Measurements from ENCODE around the gene LRCH4. TPM values are rescaled to one million over a fixed set of nuclear protein-coding genes. Genes with fewer than 3 reads are reported as not detected.

Gene LRCH4
- total and polyA plus RNA-seq, 2 donors (not counting 1 experiment from before 2014, with no cell fraction given), result 288 to 289 TPM

DNA sequence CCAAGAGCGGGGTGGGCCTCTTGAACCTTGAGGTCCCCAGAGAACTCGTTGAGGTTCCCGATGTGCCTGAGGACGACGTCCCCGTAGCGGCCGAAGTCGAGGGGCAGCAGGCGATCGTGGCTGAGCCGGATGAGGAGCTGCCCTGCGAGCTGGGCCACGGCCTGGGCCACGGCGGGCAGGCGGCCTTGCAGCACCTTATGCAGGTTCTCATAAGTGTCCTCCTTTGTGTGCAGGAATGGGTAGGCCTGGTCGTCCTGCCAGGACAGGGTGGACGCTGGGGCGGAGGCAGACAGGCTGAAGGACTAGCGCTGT lies 41.3 kb upstream of the LRCH4 start:
- Histone ChIP-seq H3K4me1 (ENCODE audit: control insufficient read depth in 2 of 2, insufficient read depth in 2 of 2, low read length in 2 of 2) (peaks cover 12 to 13% of the 10 kb centered on the region in 2 donors), H3K9me3 (ENCODE audit: control extremely low read depth in 1 of 3, control insufficient read depth in 2 of 3, insufficient read depth in 1 of 3, low read length in 2 of 3) (no peaks in the 10 kb centered on the region), H3K79me2 (ENCODE audit: control insufficient read depth, insufficient read depth, low read length) (no peaks in the 10 kb centered on the region), H3K27me3 (replicated peaks in 1 of 4; ENCODE audit: control extremely low read depth in 1 of 4, control insufficient read depth in 3 of 4, insufficient read depth in 4 of 4, low read length in 3 of 4) (no peaks in the 10 kb centered on the region), H3K36me3 (replicated peaks in 1 of 2; ENCODE audit: control extremely low read depth in 1 of 2, control insufficient read depth in 1 of 2, extremely low read depth in 1 of 2, insufficient read depth in 2 of 2, low read length in 1 of 2) (no peaks in the 10 kb centered on the region), H2AFZ (ENCODE audit: insufficient read depth, low read depth, low read length, poor library complexity, severe bottlenecking) (peak overlapping the region; percentile 81), H3K9ac (ENCODE audit: low read length) (peak overlapping the region; percentile 64), H3K4me2 (replicated peaks; ENCODE audit: low read depth, low read length, poor library complexity, severe bottlenecking) (peak overlapping the region; percentile 89), H3K4me3 (ENCODE audit: control extremely low read depth in 1 of 5, extremely low read depth in 1 of 5, insufficient read depth in 1 of 5, low read depth in 2 of 5, low read length in 4 of 5) (peak overlapping the region in 1 of 5 experiments; percentile 48), H4K20me1 (ENCODE audit: control insufficient read depth, insufficient read depth, low read length, poor library complexity, severe bottlenecking) (no peaks in the 10 kb centered on the region), H3K27ac (ENCODE audit: low read length in 2 of 2) (no peak overlapping the region)
- peak overlapping the region; percentile 80 for H3K4me3 Mint-ChIP-seq
- no peaks in the 10 kb centered on the region for H3K27me3 Mint-ChIP-seq
- POLR2A ChIA-PET, result interaction anchor here (0.6 to 1.4 kb wide), 2 partner anchors 15 to 265 kb away, joined by 3 to 10 read pairs; partner anchors contain the start of gene MOSPD3
- TF ChIP-seq, protein P1, sequence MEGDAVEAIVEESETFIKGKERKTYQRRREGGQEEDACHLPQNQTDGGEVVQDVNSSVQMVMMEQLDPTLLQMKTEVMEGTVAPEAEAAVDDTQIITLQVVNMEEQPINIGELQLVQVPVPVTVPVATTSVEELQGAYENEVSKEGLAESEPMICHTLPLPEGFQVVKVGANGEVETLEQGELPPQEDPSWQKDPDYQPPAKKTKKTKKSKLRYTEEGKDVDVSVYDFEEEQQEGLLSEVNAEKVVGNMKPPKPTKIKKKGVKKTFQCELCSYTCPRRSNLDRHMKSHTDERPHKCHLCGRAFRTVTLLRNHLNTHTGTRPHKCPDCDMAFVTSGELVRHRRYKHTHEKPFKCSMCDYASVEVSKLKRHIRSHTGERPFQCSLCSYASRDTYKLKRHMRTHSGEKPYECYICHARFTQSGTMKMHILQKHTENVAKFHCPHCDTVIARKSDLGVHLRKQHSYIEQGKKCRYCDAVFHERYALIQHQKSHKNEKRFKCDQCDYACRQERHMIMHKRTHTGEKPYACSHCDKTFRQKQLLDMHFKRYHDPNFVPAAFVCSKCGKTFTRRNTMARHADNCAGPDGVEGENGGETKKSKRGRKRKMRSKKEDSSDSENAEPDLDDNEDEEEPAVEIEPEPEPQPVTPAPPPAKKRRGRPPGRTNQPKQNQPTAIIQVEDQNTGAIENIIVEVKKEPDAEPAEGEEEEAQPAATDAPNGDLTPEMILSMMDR (IDR thresholded peaks at IDR 0.05), result no peak
- TF ChIP-seq EZH2 (IDR thresholded peaks at IDR 0.05; ENCODE audit: borderline replicate concordance, insufficient read depth, low read depth, low read length, poor library complexity, severe bottlenecking), result no peak
- peaks cover 12% of the 10 kb centered on the region for H3K4me1 Mint-ChIP-seq
- 97% methylated on average over 19 of the region's 21 CpGs for WGBS (ENCODE audit: insufficient coverage)
- CTCF ChIA-PET, result interaction anchor here (0.5 to 2.4 kb wide), 5 partner anchors 10 to 1241 kb away, joined by 3 to 7 read pairs (median 3); partner anchors contain the start of gene MOSPD3
- H3K27ac Mint-ChIP-seq, result no peak overlapping the region
- DNase-seq (no peak), ATAC-seq (ENCODE audit: low read depth) (no peak)
- intact Hi-C loops (cut with micrococcal nuclease), result no loop called here
- no peaks in the 10 kb centered on the region for H3K9me3 Mint-ChIP-seq (ENCODE audit: insufficient read depth)

DNA sequence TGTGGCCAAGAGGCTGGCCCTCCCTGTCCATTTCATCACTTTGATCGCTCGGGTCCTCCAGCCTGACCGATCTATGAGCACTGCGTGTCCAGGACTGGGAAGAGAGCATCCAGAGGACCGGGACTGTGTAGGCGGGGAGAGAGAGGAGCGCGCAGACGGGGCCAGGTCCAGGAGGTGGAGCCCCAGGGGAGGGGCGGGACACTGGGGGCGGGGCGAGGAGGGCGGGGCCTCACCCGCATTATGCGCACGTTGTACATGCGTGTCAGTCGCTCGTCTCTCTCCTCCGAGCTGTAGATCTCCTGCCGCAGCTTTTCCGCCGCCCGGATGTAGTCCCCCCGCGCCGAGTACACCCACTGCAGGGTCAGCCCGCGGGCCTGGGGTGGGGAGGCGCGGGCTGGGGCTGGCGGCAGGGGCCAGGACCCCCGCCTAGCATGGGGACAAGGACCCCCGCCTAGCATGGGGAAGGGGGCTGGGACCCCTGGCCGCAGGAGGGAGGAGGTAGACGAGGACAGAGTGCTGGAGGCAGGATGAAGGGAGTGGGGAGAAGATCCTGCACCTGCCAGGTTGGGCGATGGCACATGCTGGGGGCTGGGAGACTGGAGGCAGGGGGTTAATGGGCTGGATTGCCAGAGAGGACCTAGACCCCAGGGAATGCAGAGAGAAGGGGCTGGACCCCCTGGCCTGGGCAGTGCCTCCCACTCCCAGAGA lies 40.8 kb upstream of the LRCH4 start:
- Histone ChIP-seq H3K79me2 (ENCODE audit: control insufficient read depth, insufficient read depth, low read length) (no peaks in the 10 kb centered on the region), H3K9ac (ENCODE audit: low read length) (peak overlapping the region; percentile 64), H4K20me1 (ENCODE audit: control insufficient read depth, insufficient read depth, low read length, poor library complexity, severe bottlenecking) (no peaks in the 10 kb centered on the region), H3K4me2 (replicated peaks; ENCODE audit: low read depth, low read length, poor library complexity, severe bottlenecking) (peak overlapping the region; percentile 89), H3K36me3 (replicated peaks in 1 of 2; ENCODE audit: control extremely low read depth in 1 of 2, control insufficient read depth in 1 of 2, extremely low read depth in 1 of 2, insufficient read depth in 2 of 2, low read length in 1 of 2) (no peaks in the 10 kb centered on the region), H3K27me3 (replicated peaks in 1 of 4; ENCODE audit: control extremely low read depth in 1 of 4, control insufficient read depth in 3 of 4, insufficient read depth in 4 of 4, low read length in 3 of 4) (no peaks in the 10 kb centered on the region), H3K4me3 (ENCODE audit: control extremely low read depth in 1 of 5, extremely low read depth in 1 of 5, insufficient read depth in 1 of 5, low read depth in 2 of 5, low read length in 4 of 5) (peak overlapping the region in 4 of 5 experiments; percentile 21 to 53 (median 44)), H3K9me3 (ENCODE audit: control extremely low read depth in 1 of 3, control insufficient read depth in 2 of 3, insufficient read depth in 1 of 3, low read length in 2 of 3) (no peaks in the 10 kb centered on the region), H3K4me1 (ENCODE audit: control insufficient read depth in 2 of 2, insufficient read depth in 2 of 2, low read length in 2 of 2) (peaks cover 12 to 13% of the 10 kb centered on the region in 2 donors), H2AFZ (ENCODE audit: insufficient read depth, low read depth, low read length, poor library complexity, severe bottlenecking) (peak overlapping the region; percentile 81), H3K27ac (ENCODE audit: low read length in 2 of 2) (peak overlapping the region in 1 of 2 donors; percentile 55)
- Mint-ChIP-seq H3K9me3 (ENCODE audit: insufficient read depth) (no peaks in the 10 kb centered on the region), H3K27me3 (no peaks in the 10 kb centered on the region), H3K4me3 (peak overlapping the region; percentile 80), H3K27ac (no peak overlapping the region), H3K4me1 (peaks cover 11% of the 10 kb centered on the region)
- CTCF ChIA-PET, result interaction anchor here (0.5 to 2.4 kb wide), 8 partner anchors 11 to 1241 kb away, joined by 3 to 7 read pairs (median 3); partner anchors contain the start of genes GNB2 and MOSPD3
- POLR2A ChIA-PET, result interaction anchor here (0.6 to 1.4 kb wide), 2 partner anchors 14 to 264 kb away, joined by 3 to 10 read pairs; partner anchors contain the start of gene MOSPD3
- TF ChIP-seq, protein P1 (IDR thresholded peaks at IDR 0.05), result no peak
- TF ChIP-seq EZH2 (IDR thresholded peaks at IDR 0.05; ENCODE audit: borderline replicate concordance, insufficient read depth, low read depth, low read length, poor library complexity, severe bottlenecking), result no peak
- intact Hi-C loops (cut with micrococcal nuclease), result loop anchor here (1.0 kb wide), 4 partner anchors 14 to 47 kb away; partner anchors contain the start of genes FBXO24, GNB2, LRCH4 and MOSPD3
- WGBS (ENCODE audit: insufficient coverage), result 6% methylated on average over 29 of the region's 37 CpGs
- peak; percentile 99 for ATAC-seq (ENCODE audit: low read depth)
- peak; percentile 83 for DNase-seq
